Measurements from ENCODE around the gene SPTLC2.

- no peak for TF ChIP-seq EZH2phosphoT487 (IDR thresholded peaks at IDR 0.05; ENCODE audit: borderline replicate concordance)
- TF ChIP-seq, protein P1, sequence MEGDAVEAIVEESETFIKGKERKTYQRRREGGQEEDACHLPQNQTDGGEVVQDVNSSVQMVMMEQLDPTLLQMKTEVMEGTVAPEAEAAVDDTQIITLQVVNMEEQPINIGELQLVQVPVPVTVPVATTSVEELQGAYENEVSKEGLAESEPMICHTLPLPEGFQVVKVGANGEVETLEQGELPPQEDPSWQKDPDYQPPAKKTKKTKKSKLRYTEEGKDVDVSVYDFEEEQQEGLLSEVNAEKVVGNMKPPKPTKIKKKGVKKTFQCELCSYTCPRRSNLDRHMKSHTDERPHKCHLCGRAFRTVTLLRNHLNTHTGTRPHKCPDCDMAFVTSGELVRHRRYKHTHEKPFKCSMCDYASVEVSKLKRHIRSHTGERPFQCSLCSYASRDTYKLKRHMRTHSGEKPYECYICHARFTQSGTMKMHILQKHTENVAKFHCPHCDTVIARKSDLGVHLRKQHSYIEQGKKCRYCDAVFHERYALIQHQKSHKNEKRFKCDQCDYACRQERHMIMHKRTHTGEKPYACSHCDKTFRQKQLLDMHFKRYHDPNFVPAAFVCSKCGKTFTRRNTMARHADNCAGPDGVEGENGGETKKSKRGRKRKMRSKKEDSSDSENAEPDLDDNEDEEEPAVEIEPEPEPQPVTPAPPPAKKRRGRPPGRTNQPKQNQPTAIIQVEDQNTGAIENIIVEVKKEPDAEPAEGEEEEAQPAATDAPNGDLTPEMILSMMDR (conservative IDR thresholded peaks at IDR 0.05; ENCODE audit: low read length), result no peak
Observed at GRCh38 chr14:77618381-77618970, 2.0 kb upstream of the SPTLC2 start.
